HCT116 (cell line): ENCODE results near the gene ADAMTS6. TPM values are rescaled to one million over a fixed set of nuclear protein-coding genes. Genes with fewer than 3 reads are reported as not detected.

Experiments used
- ATAC-seq: fragments of 200-7000 bp; cut with Tn5 transposase; 2 replicates; pipeline ENCODE4 v1.9.1; 2020; ENCODE audit warnings: mild to moderate bottlenecking, moderate library complexity
- BruUV-seq: library from RNA; stranded (reverse); fragments of 400-500 nt; replicated peaks from 2 replicates; lab custom pipeline; 2021; lab: Mats Ljungman, UMichigan
- CTCF ChIA-PET: fragments of 300-600 bp; sonication (Branson Sonifier 250); formaldehyde crosslinking; loops from one replicate; lab custom pipeline; 2021; ENCODE audit warnings: antibody characterized with exemption; lab: Charles Lee
- POLR2A ChIA-PET: fragments of 300-600, 350-600 bp; sonication (Branson Sonifier 250); formaldehyde crosslinking; loops from one replicate; lab custom pipeline; 2021; ENCODE audit warnings: antibody characterized with exemption; lab: Charles Lee
- RAD21 ChIA-PET, 2 experiments: fragments of 300-600 bp; sonication (Branson Sonifier 250); formaldehyde crosslinking; loops; one replicate each; lab custom pipeline; 2023; ENCODE audit warnings: low total read pairs in 2 of 2; ENCODE audit not compliant: uncharacterized antibody in 2 of 2, unreplicated experiment in 2 of 2, low non-redundant PET in 1 of 2; lab: Charles Lee
- DNase-seq: peaks from one replicate; pipeline ENCODE4 v3.0.0-alpha.2; 2010; ENCODE audit warnings: low read depth, low spot score
- H2AFZ ChIP-seq: fragments of 200-600 bp; shearing (Covaris generic), sonication (generic); 2 replicates; pipeline ENCODE4 v1.6.1; 2017; ENCODE audit warnings: low read depth, mixed run types, mixed read lengths, antibody characterized with exemption, low read length; ENCODE audit not compliant: poor library complexity, severe bottlenecking
- H3K27ac ChIP-seq: 2 replicates; pipeline ENCODE4 v1.5.1; 2012; ENCODE audit warnings: low read depth, low read length
- H3K27me3 ChIP-seq: fragments of 200-600 bp; sonication (generic); 2 replicates; pipeline ENCODE4 v1.6.1; 2016; ENCODE audit warnings: mixed run types, low read length, mixed read lengths; ENCODE audit not compliant: insufficient read depth
- H3K36me3 ChIP-seq, 2 experiments: fragments of 200-500 bp in 1 of 2; fragments of 200-600 bp in 1 of 2; sonication (Bioruptor generic) in 1 of 2; sonication (generic) in 1 of 2; 2 replicates each; pipeline versions ENCODE4 v1.5.1 to v1.6.1; 2014 to 2016; ENCODE audit warnings: low read length in 2 of 2, inconsistent platforms in 1 of 2, mixed read lengths in 1 of 2, mixed run types in 1 of 2; ENCODE audit not compliant: insufficient read depth in 2 of 2, control insufficient read depth in 1 of 2
- H3K4me1 ChIP-seq, 2 experiments: fragments of 200-600 bp in 1 of 2; sonication (generic) in 1 of 2; 2 replicates each; pipeline versions ENCODE4 v1.5.1 to v1.6.1; 2012 to 2017; ENCODE audit warnings: low read length in 2 of 2, inconsistent platforms in 1 of 2, mild to moderate bottlenecking in 1 of 2, mixed read lengths in 1 of 2, mixed run types in 1 of 2, moderate library complexity in 1 of 2; ENCODE audit not compliant: insufficient read depth in 2 of 2, control insufficient read depth in 1 of 2
- H3K4me2 ChIP-seq: fragments of 200-600 bp; sonication (generic); 2 replicates; pipeline ENCODE4 v1.6.1; 2017; ENCODE audit warnings: mixed run types, low read length, mixed read lengths
- H3K4me3 ChIP-seq, 2 experiments: fragments of 200-600 bp in 1 of 2; sonication (generic) in 1 of 2; replicated peaks in 1 of 2; 2 replicates each; pipeline ENCODE4 v1.5.1; 2011 to 2016; ENCODE audit warnings: low read length in 2 of 2, control low read depth in 1 of 2, low read depth in 1 of 2, mild to moderate bottlenecking in 1 of 2, mixed read lengths in 1 of 2, mixed run types in 1 of 2
- H3K79me2 ChIP-seq: fragments of 200-600 bp; sonication (generic); 2 replicates; pipeline ENCODE4 v1.6.1; 2017; ENCODE audit warnings: mild to moderate bottlenecking, mixed run types, low read length, moderate library complexity, mixed read lengths; ENCODE audit not compliant: insufficient read depth
- H3K9ac ChIP-seq: fragments of 200-600 bp; sonication (generic); 2 replicates; pipeline ENCODE4 v1.6.1; 2016; ENCODE audit warnings: low read length, mixed read lengths
- H3K9me2 ChIP-seq: fragments of 200-600 bp; sonication (generic), shearing (Covaris generic); 2 replicates; pipeline ENCODE4 v1.6.1; 2017; ENCODE audit warnings: mixed run types, mild to moderate bottlenecking, moderate library complexity; ENCODE audit not compliant: insufficient read depth
- H3K9me3 ChIP-seq, 2 experiments: fragments of 200-500 bp in 1 of 2; fragments of 200-600 bp in 1 of 2; sonication (Bioruptor generic) in 1 of 2; sonication (generic) in 1 of 2; 2 replicates each; pipeline ENCODE4 v1.6.1; 2014 to 2017; ENCODE audit warnings: low read length in 2 of 2, mixed read lengths in 2 of 2, inconsistent platforms in 1 of 2, low read depth in 1 of 2, mild to moderate bottlenecking in 1 of 2, mixed run types in 1 of 2, moderate library complexity in 1 of 2; ENCODE audit not compliant: control insufficient read depth in 1 of 2, insufficient read depth in 1 of 2
- H4K20me1 ChIP-seq: fragments of 200-600 bp; sonication (generic), shearing (Covaris generic); 2 replicates; pipeline ENCODE4 v1.6.1; 2017; ENCODE audit warnings: mixed run types, mild to moderate bottlenecking, moderate library complexity; ENCODE audit not compliant: insufficient read depth
- ATF3 ChIP-seq: IDR thresholded peaks from 2 replicates; pipeline ENCODE4 v1.6.1; 2012
- CBX3 ChIP-seq: IDR thresholded peaks from 2 replicates; pipeline ENCODE4 v1.6.1; 2012; ENCODE audit warnings: low read depth
- CTCF ChIP-seq, 3 experiments: fragments of 200-600 bp in 1 of 3; sonication (generic) in 1 of 3; IDR thresholded peaks in 2 of 3; conservative IDR thresholded peaks in 1 of 3; 2 replicates each; pipeline ENCODE4 v1.5.1; 2012 to 2017; ENCODE audit warnings: low read depth in 2 of 3, low read length in 2 of 3, antibody characterized with exemption in 1 of 3, borderline replicate concordance in 1 of 3, control low read depth in 1 of 3, mild to moderate bottlenecking in 1 of 3, mixed read lengths in 1 of 3, mixed run types in 1 of 3, moderate library complexity in 1 of 3; ENCODE audit not compliant: insufficient read depth in 1 of 3
- EZH2phosphoT487 ChIP-seq: fragments of 200-600 bp; IDR thresholded peaks from 2 replicates; pipeline ENCODE4 v1.6.1; 2018; ENCODE audit warnings: antibody characterized with exemption, borderline replicate concordance
- JUND ChIP-seq: IDR thresholded peaks from 2 replicates; pipeline ENCODE4 v1.6.1; 2012
- MAX ChIP-seq: IDR thresholded peaks from 2 replicates; pipeline ENCODE4 v1.6.1; 2012
- RAD21 ChIP-seq: IDR thresholded peaks from 2 replicates; pipeline ENCODE4 v1.6.1; 2012; ENCODE audit warnings: low read depth, mild to moderate bottlenecking
- SIN3A ChIP-seq: IDR thresholded peaks from 2 replicates; pipeline ENCODE4 v1.6.1; 2012; ENCODE audit warnings: low read depth
- SP1 ChIP-seq: IDR thresholded peaks from 2 replicates; pipeline ENCODE4 v1.6.1; 2012; ENCODE audit warnings: low read depth
- TCF7L2 ChIP-seq: IDR thresholded peaks from 2 replicates; pipeline ENCODE4 v1.7.0; 2011; ENCODE audit warnings: borderline replicate concordance, inconsistent platforms; ENCODE audit not compliant: insufficient read depth, insufficient read length; ENCODE audit errors: extremely low read depth
- YY1 ChIP-seq: IDR thresholded peaks from 2 replicates; pipeline ENCODE4 v1.6.1; 2011; ENCODE audit warnings: low read length, low read depth, moderate library complexity, mild to moderate bottlenecking; ENCODE audit not compliant: insufficient replicate concordance; ENCODE audit errors: extremely low read depth
- ZBTB33 ChIP-seq: IDR thresholded peaks from 2 replicates; pipeline ENCODE4 v1.6.1; 2011; ENCODE audit warnings: mild to moderate bottlenecking, low read length, moderate library complexity; ENCODE audit not compliant: insufficient replicate concordance; ENCODE audit errors: extremely low read depth
- ZFX ChIP-seq: fragments of 450-650 bp; IDR thresholded peaks from 2 replicates; pipeline ENCODE4 v1.6.1; 2017
- ZNF274 ChIP-seq: fragments of 200-500 bp; sonication (Bioruptor generic); IDR thresholded peaks from 2 replicates; pipeline ENCODE4 v1.6.1; 2014; ENCODE audit warnings: mild to moderate bottlenecking, low read depth, low read length, inconsistent platforms
- intact Hi-C: fragments of 100-400 bp; cut with micrococcal nuclease; formaldehyde crosslinking; loops from 2 replicates; pipeline ENCODE4 v1.10.0; 2022
- total RNA-seq: library from RNA; stranded (reverse); gene quantifications from one replicate; pipeline ENCODE4 v1.2.1, GENCODE V29; 2021; ENCODE audit not compliant: unreplicated experiment

ADAMTS6 gene
- total RNA-seq, 1 experiment from 2014 or later: 0.93 TPM

GRCh38 chr5:65104831-65105230 is 376.9 kb downstream of the ADAMTS6 start:
- Histone ChIP-seq H3K9ac (no peak overlapping the region), H3K36me3 (no peaks in the 10 kb centered on the region), H4K20me1 (no peaks in the 10 kb centered on the region), H3K79me2 (no peaks in the 10 kb centered on the region), H3K9me2 (no peaks in the 10 kb centered on the region), H3K9me3 (no peaks in the 10 kb centered on the region), H2AFZ (no peak overlapping the region), H3K4me1 (peaks cover 0 to 8% of the 10 kb centered on the region in 2 experiments; a peak in 1 of 4 replicates), H3K27ac (no peak overlapping the region), H3K4me2 (no peak overlapping the region), H3K4me3 (no peak overlapping the region), H3K27me3 (no peaks in the 10 kb centered on the region)
- ATAC-seq (no peak), DNase-seq (no peak)
- intact Hi-C loops: no loop called here
- no TSS peak for BruUV-seq
- no peak for TF ChIP-seq ZFX
- no peak for TF ChIP-seq MAX
- TF ChIP-seq SP1: no peak
- no peak for TF ChIP-seq CTCF (IDR thresholded peaks at IDR 0.05 in 2 of 3, conservative IDR thresholded peaks at IDR 0.05 in 1 of 3; ENCODE audit: borderline replicate concordance in 1 of 3, insufficient read depth in 1 of 3, low read depth in 2 of 3, low read length in 2 of 3)
- no peak for TF ChIP-seq TCF7L2
- TF ChIP-seq ZNF274: no peak
- no peak for TF ChIP-seq ATF3
- no peak for TF ChIP-seq CBX3
- TF ChIP-seq ZBTB33: no peak
- TF ChIP-seq YY1: no peak
- no peak for TF ChIP-seq RAD21
- no peak for TF ChIP-seq EZH2phosphoT487
- TF ChIP-seq JUND: no peak
- TF ChIP-seq SIN3A: no peak
- RAD21 ChIA-PET: no interaction called here
- POLR2A ChIA-PET: no interaction called here
- CTCF ChIA-PET: no interaction called here
